Germinal center (tissue), 1 donor: Measurements from ENCODE around the gene URI1.

ENCODE experiments used
- DNase-seq: peaks from one replicate; pipeline ENCODE4 v3.0.0; 2012; ENCODE audit warnings: mixed read lengths, low spot score

The URI1 gene

GRCh38 chr19:29971002-29971401 lies 29.0 kb downstream of the URI1 start:
- DNase-seq = no peak

GRCh38 chr19:29971648-29972047 lies 29.6 kb downstream of the URI1 start:
- no peak for DNase-seq

DNA sequence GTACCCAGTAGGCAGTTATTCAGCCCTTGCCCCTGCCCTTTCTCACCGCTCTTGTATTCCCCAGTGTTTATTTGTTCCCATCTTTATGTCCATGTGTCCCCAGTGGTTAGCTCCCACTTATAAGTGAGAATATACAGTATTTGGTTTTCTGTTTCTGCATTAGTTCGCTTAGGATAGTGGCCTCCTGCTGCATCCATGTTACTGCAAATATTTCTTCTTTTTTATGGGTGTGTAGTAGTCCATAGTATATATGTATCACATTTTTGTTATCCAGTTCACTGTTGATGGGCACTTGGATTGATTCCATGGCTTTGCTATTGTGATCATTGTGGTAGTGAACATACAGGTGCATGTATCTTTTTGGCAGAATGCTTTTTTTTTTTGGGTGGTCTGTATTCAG lies 32.7 kb downstream of the URI1 start:
- no peak for DNase-seq

- no peak for DNase-seq
Measured at GRCh38 chr19:29976151-29976943, 34.3 kb downstream of the URI1 start.

DNA sequence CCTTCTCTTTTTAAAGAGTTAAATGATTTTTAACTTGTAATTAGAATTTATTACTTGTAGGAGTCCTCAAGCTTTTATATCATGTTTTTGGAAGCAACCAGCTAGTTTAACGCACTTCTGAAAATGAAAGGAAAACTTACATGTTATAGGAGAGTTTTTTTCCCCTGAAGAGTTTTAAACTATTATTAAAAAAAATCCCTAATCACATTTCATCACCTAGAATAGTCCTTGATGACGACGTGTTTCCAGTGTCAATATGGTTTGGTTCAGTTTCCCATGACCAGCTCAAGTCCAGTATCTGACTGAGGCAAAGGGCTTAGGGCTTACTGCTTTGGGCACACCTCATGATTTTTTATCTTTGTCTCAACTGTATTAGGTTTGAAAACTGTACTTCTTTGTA lies 36.0 kb downstream of the URI1 start:
- no peak for DNase-seq

DNA sequence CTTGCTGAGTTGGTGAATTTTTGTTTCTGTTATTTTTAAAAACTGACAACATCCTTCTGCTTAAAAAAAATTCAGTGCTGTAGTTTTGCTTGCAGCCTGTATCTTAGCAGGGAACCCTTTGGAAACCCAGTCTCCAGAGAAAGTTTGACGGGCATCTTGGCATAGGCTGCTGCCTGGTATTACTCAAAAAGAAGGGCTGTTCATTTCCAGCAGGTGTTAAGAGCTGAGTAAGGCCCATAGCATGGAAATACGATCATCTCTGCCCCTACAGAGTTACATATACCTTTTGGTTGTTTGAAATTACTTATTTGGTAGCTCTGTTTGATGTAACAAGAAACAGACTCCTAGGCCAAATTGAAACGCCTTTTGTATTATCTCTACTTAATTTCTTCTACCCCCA lies 41.5 kb downstream of the URI1 start:
- no peak for DNase-seq

DNA sequence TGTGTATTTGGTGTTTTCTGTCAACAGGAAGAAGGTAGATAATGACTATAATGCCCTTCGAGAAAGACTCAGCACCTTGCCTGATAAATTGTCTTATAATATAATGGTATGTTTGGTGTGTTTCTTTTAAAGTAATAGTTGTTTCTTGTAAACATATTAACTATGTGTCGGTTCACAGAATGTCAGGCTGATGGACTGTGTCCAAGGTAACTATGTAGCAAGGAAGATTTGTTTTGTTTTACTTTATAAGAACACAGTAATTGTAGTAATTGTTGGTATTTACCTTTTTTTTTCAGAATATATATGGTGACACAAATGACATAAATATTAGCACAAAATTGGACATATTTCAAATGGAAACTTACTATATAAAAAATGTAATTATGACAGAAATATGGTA lies 43.2 kb downstream of the URI1 start:
- no peak for DNase-seq

DNA sequence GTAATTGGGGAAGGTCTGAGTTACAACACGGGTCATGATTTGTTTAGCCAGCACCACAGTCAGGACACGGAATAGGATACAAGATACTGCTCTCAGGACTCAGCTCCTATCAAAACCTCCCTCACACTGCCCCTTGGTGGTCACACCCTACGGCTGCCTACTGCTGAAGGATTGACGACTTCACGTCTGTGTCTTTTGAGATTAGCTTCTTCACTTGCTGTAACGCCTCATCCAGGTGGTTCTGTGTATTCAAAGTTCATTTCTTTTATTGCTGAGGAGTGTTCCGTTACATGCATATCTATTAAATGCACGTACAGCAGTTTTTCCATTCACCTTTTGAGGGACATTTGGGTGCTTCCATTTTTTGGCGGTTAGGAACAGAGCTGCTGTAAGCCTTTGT lies 46.3 kb downstream of the URI1 start:
- no peak for DNase-seq

DNA sequence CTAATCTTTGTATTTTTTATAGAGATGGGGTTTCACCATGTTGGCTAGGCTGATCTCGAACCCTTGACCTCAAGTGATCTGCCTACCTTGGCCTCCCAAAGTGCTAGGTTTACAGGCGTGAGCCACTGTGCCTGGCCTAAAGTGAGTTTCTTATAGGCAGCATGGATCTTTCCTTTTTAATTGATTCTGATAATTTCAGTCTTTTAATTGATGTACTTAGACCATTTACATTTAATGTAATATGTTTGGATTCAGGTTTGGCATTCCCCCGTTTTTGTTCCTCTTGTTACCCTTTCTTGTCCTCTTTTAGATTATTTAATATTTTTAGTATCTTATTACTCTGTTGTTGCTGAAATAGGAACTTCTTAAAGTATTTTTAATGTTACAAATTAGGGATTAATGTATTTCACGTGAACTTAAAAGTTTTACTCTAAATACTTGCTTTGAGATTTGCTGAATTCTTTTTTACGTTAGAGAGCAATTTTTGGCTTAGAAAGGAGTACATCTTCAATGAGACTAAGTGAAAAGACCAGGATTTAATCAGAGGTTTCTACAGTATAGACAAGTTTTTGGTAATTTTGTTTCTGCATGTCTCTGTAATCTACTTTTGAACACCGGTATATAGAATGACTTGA lies 50.3 kb downstream of the URI1 start:
- no peak for DNase-seq

- DNase-seq = no peak
Measured at GRCh38 chr19:29999490-29999889, 57.5 kb downstream of the URI1 start.

GRCh38 chr19:30000862-30001261 lies 58.8 kb downstream of the URI1 start:
- no peak for DNase-seq

GRCh38 chr19:30001301-30001700 lies 59.3 kb downstream of the URI1 start:
- DNase-seq = no peak

DNA sequence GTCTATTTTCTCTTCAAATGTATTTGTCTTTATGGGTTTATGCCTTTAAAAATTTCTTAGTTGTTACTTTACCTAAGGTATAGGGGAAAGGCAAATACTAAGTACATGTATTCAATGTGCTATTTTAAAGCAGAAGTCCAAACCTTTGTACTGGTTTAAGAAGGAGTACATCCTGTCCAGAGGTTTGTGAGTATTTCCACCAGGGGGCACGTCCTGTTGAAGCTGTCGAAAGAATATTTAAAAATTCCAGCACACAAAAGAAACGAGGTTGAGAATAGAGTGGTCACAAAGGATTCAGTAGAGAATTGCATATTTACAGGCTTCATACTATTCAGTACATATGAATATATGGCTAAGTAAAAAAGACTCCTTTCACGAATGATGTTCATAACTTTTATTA lies 59.8 kb downstream of the URI1 start:
- no peak for DNase-seq

- DNase-seq = no peak
Measured at GRCh38 chr19:30003866-30004265, 61.8 kb downstream of the URI1 start.

DNA sequence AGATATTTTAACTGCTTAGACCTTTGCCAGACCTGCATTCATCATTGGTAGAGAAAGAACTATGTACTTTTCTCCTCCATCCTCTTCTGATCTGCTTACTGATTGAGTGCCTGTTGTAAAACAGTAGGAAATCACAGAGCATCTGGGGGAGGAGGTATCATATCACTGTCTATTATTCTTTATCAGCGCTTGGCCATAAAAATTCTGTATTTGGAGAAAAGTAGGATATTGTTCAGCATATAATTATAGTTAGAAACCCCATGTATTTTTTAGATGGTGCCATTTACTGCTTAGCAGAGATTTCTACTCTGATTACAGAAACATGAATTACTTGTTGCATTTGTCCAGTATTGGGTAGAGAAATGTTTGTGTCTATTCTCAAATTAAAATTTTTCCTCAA lies 62.4 kb downstream of the URI1 start:
- no peak for DNase-seq

DNA sequence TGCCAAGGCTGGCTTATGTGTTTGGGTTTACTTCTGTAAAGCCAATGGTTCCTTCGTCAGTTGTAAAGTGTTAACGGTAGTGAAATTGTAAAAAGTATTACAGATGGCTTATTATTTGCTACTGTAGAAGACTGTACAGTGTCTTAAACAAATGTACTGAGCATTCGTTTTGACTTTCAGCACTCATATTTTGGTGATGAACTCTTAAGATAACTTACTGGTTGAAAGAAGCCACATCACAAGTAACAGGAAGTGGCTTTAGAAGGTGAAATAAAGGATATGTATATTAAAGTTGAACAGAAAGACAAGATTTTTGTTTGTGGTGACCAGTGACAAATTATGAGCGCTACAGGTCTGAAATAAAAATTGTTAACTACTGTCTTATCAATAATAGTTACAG lies 64.2 kb downstream of the URI1 start:
- no peak for DNase-seq

DNA sequence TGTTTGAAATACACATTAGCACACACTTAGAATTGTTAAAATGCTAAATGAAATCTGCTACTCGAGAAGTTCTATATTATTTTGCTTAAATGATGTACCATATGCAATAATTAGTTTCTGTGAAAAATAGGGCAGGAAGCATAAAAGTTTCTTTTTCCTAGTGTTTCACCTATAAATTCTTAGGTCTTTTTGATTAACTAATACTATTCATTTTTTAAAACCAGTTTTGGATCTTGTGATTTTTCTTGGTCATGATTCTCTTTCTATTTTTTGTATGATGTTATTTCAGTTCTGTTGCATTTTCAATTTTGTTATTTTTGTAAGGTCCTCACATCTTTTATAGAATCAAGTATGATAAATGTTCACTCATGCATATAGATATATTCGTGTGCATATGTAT lies 66.1 kb downstream of the URI1 start:
- no peak for DNase-seq

DNA sequence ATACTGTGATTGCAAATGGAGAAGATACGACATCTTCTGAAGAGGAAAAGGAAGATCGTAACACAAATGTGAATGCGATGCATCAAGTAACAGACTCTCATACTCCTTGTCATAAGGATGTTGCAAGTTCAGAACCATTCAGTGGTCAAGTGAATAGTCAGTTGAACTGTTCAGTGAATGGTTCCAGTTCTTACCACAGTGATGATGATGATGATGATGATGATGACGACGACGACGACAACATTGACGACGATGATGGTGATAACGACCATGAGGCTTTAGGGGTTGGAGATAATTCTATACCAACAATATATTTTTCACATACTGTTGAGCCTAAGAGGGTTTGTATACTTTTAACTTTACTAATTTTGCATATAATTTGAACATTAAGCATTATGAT lies 67.0 kb downstream of the URI1 start:
- no peak for DNase-seq

DNA sequence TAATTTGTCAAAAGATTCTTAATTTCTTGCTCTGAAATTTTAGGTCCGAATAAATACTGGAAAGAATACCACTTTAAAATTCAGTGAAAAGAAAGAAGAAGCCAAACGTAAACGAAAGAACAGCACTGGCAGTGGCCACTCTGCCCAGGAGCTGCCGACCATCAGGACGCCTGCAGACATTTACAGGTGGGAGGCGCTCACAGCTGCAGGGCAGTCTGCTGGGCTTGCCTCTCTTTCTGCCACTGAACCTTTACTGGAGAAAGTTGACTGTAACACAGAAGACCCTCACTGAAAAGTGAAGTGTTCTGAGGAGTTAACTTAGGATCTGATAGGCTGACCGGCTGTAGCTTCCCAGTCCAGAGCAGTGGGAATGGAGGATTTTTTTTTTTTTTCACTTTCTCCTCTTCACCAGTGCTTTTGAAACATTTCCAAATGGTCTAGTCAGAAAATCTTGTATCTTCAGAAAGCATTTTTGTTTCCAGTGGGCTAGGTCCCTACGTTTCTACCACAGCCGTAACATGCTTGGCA lies 69.1 kb downstream of the URI1 start:
- no peak for DNase-seq

- DNase-seq = no peak
Measured at GRCh38 chr19:30014770-30015169, 72.7 kb downstream of the URI1 start.

DNA sequence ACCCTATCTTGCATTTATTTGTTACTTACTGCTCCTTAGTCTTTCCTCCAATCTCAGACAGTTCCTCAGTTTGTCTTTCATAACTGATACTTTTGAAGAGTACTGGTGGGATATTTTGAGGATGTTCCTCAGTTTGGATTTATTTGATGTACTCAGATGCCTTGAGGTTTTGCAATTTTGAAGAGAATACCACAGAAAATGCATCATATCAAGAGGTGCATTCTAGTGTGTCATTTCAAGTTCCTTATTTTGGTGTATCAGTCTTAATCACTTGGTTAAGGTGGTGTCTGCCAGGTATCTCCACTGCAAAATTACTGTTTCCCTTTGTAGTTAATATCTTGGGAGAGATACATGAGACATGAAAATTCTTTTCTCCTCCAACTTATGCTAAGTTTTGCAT lies 75.1 kb downstream of the URI1 start:
- DNase-seq = no peak

GRCh38 chr19:30020189-30020588 lies 78.2 kb downstream of the URI1 start:
- no peak for DNase-seq

DNA sequence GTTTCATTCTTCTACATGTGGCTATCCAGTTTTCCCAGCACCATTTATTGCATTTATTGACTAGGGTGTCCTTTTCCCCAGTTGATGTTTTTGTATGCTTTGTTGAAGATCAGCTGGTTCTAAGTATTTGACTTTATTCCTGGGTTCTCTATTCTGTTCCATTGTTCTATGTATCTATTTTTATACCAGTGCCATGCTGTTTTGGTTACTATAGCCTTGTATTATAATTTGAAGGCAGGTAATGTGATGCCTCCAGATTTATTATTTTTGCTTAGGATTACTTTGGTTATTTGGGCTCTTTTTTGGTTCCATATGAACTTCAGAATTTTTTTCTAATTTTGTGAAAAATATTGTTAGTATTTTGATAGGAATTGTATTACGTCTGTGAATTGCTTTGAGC lies 80.6 kb downstream of the URI1 start:
- no peak for DNase-seq

GRCh38 chr19:30023330-30023729 lies 81.3 kb downstream of the URI1 start:
- no peak for DNase-seq
